Astrocyte (in vitro differentiated cells and primary cell): ENCODE data around the gene CCDC141.

Experiments used
- EZH2 ChIP-seq: IDR thresholded peaks from 2 replicates; pipeline ENCODE4 v1.6.1; 2012; ENCODE audit warnings: mild to moderate bottlenecking, low read length, inconsistent platforms; ENCODE audit not compliant: insufficient read depth
- TF ChIP-seq, protein P1 (sequence below): IDR thresholded peaks from 2 replicates; pipeline ENCODE4 v1.5.1; 2011; ENCODE audit warnings: low read depth, mild to moderate bottlenecking, inconsistent platforms, low read length, moderate library complexity; ENCODE audit not compliant: insufficient read depth

DNA sequence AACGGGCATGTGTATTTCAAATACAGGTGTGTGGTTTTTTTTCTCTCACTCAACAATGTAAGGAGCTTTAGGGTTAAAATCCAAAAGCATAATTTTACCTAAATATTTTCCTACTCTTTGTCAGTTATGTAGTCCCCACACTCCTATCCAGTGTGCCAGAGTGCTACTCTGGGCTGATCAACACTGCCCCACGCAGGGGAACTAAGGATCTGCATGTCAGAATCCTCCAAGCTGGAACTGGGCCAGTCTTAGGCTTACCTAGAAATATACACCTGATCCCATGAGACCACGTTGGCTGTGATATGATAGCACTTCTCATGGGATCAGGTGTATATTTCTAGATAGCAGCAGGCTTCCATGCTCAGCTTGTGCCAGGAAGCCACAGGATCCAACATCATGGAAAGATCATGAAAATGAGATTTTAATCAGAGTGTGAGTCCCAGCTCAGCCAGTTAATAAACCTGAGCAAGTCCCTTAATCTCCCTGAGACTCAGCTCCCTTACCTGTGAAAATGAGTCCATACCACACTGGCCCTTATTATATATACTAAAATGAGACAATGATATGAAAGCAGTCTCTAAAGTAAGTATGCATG lies 29.7 kb downstream of the CCDC141 start:
- TF ChIP-seq, protein P1, sequence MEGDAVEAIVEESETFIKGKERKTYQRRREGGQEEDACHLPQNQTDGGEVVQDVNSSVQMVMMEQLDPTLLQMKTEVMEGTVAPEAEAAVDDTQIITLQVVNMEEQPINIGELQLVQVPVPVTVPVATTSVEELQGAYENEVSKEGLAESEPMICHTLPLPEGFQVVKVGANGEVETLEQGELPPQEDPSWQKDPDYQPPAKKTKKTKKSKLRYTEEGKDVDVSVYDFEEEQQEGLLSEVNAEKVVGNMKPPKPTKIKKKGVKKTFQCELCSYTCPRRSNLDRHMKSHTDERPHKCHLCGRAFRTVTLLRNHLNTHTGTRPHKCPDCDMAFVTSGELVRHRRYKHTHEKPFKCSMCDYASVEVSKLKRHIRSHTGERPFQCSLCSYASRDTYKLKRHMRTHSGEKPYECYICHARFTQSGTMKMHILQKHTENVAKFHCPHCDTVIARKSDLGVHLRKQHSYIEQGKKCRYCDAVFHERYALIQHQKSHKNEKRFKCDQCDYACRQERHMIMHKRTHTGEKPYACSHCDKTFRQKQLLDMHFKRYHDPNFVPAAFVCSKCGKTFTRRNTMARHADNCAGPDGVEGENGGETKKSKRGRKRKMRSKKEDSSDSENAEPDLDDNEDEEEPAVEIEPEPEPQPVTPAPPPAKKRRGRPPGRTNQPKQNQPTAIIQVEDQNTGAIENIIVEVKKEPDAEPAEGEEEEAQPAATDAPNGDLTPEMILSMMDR = peak; percentile 34
- TF ChIP-seq EZH2 = no peak
